ENCODE measurements around the gene FASN.

FASN gene

GRCh38 chr17:82031885-82032627 lies 66.0 kb downstream of the FASN start:
- peak; percentile 77 for DNase-seq (ENCODE audit: low spot score)
- TF ChIP-seq, protein P1, sequence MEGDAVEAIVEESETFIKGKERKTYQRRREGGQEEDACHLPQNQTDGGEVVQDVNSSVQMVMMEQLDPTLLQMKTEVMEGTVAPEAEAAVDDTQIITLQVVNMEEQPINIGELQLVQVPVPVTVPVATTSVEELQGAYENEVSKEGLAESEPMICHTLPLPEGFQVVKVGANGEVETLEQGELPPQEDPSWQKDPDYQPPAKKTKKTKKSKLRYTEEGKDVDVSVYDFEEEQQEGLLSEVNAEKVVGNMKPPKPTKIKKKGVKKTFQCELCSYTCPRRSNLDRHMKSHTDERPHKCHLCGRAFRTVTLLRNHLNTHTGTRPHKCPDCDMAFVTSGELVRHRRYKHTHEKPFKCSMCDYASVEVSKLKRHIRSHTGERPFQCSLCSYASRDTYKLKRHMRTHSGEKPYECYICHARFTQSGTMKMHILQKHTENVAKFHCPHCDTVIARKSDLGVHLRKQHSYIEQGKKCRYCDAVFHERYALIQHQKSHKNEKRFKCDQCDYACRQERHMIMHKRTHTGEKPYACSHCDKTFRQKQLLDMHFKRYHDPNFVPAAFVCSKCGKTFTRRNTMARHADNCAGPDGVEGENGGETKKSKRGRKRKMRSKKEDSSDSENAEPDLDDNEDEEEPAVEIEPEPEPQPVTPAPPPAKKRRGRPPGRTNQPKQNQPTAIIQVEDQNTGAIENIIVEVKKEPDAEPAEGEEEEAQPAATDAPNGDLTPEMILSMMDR (IDR thresholded peaks at IDR 0.05; ENCODE audit: extremely low read depth, missing control alignments): no peak

GRCh38 chr17:82031303-82031884 lies 66.6 kb downstream of the FASN start, which contains the start of gene RAC3:
Gene RAC3, plus strand, starts transcription at chr17:82031678. Its CDS starts 84 bp downstream, at chr17:82031762.
- peak; percentile 84 for DNase-seq (ENCODE audit: low spot score)
- TF ChIP-seq, protein P1 (IDR thresholded peaks at IDR 0.05; ENCODE audit: extremely low read depth, missing control alignments): no peak

GRCh38 chr17:82030470-82031302 lies 67.3 kb downstream of the FASN start:
- peak; percentile 91 for DNase-seq (ENCODE audit: low spot score)
- TF ChIP-seq, protein P1 (IDR thresholded peaks at IDR 0.05; ENCODE audit: extremely low read depth, missing control alignments): peak; percentile 91

DNA sequence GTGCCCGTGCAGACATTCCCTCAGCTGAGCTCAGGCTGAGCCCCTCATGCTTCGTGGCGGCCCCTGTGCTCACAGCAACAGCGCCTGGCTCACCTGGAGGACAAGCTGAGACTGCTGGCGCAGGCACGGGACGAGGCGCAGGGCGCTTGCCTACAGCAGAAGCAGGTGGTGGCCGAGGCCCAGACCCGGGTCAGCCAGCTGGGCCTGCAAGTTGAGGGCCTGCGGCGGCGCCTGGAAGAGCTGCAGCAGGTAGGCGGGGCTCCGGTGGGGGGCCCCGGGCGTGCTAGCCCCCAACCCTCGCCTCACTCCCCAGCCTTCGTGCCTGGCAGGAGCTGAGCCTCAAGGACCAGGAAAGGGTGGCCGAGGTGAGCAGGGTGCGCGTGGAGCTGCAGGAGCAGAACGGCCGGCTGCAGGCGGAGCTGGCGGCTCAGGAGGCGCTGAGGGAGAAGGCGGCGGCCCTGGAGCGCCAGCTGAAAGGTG lies 68.0 kb downstream of the FASN start:
- DNase-seq (ENCODE audit: low spot score): no peak
- TF ChIP-seq, protein P1 (IDR thresholded peaks at IDR 0.05; ENCODE audit: extremely low read depth, missing control alignments): no peak

DNA sequence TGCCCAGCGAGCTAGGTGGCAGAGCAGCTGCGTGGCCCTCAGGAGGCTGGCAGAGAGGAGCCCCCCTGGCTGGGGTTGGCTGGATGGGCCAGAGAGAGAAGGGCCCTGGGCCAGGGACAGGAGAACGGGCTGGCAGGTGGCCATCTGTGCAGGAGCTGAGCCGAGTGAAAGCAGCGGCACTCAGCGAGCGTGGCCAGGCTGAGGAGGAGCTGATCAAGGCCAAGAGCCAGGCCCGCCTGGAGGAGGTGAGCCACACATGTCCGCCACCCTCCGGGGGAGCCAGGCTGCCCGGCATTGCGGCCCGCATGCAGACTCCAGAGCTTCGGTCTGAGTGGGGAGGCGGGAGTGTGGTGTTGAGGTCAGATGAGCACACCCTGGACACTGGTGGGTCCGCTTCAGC lies 68.6 kb downstream of the FASN start:
- TF ChIP-seq, protein P1 (IDR thresholded peaks at IDR 0.05; ENCODE audit: extremely low read depth, missing control alignments): no peak
- DNase-seq (ENCODE audit: low spot score): no peak

DNA sequence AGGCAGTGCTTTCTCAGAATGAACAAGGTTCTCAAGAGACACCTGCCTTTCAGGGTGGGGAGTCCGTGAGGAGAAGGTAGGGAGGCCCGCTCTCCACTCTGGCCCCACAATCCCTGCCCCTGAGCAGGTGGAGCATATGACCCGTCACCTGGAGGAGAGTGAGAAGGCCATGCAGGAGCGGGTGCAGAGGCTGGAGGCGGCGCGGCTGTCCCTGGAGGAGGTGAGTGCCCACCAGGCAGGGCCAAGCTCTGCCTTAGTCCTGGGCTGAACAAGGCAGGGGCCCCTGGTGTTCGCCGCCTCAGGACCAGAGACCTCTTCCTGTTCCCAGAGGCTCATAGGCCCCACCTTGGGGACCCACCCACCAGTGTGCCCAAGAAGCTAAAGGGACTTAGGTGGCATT lies 69.1 kb downstream of the FASN start:
- DNase-seq (ENCODE audit: low spot score): no peak
- TF ChIP-seq, protein P1 (IDR thresholded peaks at IDR 0.05; ENCODE audit: extremely low read depth, missing control alignments): no peak
